HG03378 (cell line): Measurements from ENCODE around the gene ITCH.

Experiments
- ATAC-seq: cut with Tn5 transposase; IDR thresholded peaks from one replicate; pipeline ENCODE4 v1.9.1; 2021; ENCODE audit warnings: mild to moderate bottlenecking, moderate library complexity; ENCODE audit not compliant: unreplicated experiment

Gene ITCH

DNA sequence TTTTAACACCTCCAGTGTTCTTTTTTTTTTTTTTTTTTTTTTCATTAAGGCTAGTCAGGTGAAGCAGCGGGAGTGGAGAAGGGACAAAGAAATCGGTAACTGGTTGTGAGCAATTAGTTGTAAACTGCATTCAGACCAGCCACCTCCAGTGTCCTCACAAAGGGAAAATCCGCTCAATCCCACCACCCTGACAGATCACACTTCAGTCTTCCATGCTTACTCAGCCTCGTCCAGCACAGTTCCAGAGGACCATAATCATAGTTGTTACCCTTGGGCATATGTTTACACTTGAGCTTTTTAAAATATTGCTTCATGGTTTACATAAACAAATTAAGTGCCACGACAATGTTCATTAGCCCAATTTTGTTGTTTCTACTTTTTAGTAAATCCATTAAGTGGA, 163.4 kb downstream of the ITCH start:
- ATAC-seq: no peak

DNA sequence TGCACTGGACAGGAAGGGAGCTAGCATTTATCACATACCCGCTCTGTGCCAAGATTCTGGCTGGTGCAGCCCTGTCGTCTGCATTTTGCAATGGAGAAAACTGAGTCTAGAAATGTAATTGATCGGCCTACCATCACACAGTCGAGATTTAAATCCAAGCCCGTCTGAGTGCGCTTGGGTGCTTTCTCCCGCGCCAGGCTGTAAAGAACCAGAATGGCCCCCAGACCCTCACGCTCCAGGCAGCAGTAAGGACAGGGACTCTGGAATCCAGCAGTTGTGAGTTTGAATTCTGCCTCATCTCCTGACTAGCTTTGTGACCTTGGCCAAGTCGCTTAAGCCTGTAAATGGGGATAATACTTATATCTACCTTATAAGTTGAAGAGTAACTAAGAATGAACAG, 163.9 kb downstream of the ITCH start:
- ATAC-seq: no peak

DNA sequence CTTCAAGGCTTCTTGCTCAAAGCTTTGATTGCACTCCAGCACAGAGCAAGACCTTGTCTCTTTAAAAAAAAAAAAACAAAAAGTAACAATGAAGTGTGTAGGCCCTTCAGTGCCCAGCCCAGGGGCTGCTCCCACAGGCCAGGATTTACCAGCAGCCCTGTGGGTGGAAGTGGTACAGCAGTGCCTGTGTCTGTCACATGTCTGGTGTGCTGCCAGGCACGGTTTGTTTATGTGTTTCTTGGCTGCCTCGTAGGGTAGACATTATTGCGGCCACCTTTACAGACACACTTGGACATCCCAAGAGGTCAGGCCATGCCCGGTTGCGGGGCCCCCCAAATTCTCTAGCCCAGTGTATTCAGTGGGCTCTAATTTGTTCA, 165.8 kb downstream of the ITCH start:
- ATAC-seq: no peak

DNA sequence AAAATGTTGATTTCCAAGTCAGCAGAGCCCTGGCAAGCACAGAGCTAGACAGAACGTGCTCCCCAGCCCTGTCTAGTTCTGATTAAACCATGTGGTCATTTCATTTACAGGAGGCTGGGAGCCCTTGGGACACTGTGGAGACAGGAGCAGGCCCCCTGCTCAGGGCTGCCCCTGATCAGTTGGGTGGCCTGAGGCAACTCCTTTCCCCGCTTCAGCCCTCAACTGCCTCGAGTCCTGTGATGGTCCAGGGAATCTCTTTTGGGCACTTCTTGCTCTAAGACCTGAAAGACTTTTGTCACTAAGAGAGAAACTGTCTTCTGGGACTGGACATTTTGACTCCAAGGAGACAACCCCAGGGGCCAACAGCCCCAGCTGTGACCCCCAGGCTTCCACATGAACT, 166.7 kb downstream of the ITCH start:
- no peak for ATAC-seq

DNA sequence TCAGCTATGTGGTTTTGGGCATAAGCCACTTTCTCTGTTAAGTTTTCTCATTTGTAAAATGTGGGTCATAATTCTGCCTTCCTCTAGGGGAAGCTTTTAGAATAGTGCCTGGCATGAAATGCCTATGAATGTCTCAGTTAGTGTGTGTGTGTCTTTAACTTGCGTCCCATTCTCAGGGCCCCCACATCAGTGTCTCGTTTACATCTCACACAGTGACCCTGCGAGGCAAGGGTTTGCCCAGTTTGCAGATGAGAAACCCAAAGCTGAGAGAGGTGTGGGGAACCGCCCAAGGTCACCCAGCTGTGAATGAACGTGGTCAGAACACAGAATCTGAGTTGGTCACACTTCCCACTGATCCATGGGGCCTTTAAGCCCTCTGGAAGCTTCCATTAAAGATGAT, 167.3 kb downstream of the ITCH start:
- ATAC-seq: no peak

DNA sequence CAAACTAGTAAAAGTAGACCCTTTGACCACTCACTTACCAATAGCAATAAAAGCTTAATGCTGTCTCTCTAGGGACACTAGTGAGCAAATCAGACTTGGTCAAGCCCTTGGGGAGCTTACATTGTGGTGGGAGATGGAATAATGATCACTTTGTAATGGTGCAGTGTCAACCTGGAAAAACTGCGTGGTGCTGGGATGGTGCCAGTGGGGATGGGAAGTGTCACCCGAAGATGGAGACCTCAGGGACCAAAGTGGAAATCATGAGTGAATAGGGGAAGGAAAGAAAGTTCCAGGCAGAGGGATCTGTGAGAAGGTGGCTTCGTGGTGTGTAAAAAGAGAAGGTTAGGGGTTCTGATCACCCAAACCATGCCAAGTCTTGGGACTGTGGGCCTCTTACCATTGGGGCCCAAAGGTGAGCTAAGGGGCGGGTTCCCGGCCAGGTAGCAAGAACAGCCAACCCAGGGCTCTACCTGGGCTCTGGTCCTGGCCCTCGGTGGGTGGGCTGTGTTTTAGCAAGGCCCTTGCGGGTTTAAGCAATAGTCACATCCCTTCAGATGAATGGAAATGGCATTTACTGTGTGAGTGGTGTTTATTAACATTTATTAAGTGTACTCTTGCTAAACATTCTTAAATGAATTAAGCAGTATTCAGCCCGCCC, 168.7 kb downstream of the ITCH start:
- no peak for ATAC-seq

DNA sequence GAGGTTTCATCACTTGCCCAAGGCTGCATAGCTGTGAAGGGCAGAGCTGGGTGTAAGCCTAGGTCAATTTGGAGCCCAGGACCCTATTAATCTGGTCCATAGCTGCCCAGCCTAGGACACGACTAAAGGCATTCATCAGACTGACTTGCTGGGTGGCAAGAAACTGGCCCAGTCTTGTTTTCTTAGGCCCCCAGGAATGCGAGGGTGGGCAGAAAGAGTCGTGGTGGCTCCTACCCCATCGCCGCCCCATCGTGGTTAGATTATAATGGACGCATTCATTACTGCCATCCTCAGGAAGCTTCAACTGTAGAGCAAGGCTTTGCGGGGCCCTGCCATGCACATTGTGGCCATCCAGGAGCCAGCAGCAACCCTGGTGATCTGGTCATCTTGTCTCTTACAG, 169.2 kb downstream of the ITCH start:
- ATAC-seq: no peak

DNA sequence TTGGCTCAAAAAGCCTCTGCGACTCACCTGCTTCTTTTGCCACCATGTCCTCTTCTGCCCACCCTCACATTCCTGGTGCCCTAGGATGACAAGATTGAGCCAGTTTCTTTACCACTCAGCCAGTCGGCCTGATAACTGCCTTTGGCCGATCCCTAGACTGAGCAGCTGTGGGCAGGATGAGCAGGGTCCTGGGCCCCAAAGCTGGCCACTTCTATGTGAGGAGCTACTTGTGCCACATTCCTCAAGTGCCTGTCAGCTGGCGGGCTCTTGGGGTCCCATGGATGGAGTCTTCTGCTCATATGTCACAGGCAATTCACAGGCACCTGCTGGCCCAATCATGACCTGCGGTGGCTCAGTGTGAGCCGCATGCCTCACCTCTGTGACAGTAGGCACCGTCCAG, 169.7 kb downstream of the ITCH start:
- no peak for ATAC-seq

DNA sequence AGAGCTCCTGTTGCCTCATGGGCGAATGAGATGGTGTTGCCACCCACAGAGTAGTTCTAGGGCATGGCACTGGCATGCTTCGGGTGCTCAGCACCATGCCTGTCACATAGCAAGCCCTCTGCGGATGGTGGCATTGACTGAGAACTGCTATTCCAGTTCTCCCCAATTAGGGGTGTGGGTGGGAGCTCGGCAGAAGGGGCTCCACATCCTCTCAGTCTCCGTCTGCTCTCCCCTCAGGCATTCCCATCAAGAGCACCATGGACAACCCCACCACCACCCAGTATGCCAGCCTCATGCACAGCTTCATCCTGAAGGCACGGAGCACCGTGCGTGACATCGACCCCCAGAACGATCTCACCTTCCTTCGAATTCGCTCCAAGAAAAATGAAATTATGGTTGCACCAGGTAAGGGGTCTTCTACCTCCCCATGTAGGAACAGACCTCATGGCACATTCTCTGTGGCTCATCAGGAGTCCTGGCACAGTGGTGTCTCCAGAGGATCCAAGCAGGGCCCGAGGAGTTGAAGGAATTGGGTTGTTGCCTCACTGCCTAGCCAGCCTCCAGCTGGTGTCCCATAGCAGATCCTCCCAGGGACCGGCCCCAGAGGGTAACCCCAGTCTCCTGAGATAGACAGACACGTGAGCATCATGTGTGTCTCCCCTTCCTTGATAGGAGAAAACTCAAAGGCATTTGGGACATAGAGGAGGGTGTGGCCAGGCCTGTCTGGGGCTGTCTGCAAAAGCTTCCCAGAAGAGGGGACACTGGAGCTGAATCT, 171.5 kb downstream of the ITCH start:
- no peak for ATAC-seq

DNA sequence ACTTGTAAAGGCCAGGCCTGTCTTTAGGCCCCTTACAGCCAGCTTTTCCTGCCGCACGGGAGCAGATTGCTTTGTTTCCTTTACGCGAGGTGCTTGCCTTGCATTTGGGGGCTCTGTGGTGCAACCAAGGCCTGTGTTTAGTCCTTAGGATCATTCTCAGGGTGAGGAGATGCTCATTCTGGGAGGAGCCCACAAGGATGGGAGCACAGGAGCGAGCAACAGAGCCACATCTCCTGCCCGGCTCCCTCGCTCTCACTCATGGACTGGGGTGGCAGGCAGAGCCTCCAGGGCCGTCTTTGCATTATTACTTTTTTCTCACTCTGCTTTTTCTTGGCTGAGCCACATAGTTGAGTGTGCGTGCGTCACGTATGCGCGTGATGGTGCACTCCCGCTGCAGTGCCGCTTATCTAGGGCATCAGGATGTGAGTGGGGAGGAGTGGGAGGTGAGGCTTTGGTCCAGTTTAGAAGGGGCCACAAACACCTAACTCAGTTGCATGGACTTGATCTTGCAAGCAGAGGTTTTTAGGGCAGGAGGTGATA, 172.3 kb downstream of the ITCH start:
- no peak for ATAC-seq

DNA sequence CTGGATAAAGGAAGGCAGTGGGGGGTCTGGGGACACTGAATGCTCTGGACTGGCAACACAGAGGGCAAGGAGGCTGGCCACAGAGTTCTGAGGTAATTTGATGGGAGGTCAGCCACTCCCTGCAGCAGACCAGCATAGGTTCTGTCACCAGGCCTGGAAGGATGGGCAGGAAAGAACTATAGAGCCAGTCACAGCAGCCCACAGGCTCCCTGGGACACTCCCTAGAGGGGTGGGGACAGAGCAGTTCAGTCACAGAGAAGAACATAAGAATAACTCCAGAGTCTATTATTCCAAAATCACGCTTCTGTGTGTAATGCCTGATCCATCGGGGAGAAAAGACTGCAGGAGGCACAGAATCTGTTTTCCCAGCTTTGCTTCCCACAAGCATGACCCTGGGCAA, 172.8 kb downstream of the ITCH start:
- ATAC-seq: no peak

DNA sequence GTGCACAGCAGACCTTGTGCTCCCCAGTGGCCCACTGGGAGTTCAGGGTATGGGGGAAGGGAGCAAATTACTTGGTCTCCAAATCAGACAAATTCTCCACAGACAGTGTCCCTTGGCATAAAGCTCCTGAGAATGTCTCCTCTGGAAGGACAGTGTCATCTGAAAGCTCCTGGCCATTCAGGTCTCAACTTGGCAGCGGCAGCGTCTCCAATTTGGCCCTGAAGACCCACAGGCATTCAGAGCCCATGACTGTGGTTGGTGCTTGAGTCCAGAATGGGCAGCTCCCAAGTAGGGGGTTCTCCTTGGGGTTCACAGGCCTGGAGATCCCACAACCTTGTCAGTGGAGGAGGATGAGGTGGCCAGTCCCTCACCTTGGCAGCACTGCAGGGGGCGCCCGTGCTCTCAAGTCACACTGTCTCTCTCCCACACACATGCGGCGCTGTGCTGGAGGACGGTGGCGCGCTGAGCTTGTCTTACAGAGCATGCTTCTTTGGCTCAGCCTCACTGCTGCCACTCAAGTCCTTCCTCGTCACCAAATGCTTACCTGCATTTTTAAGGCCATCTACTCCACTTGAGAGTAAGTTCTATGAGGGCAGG, 173.8 kb downstream of the ITCH start:
- ATAC-seq: no peak

DNA sequence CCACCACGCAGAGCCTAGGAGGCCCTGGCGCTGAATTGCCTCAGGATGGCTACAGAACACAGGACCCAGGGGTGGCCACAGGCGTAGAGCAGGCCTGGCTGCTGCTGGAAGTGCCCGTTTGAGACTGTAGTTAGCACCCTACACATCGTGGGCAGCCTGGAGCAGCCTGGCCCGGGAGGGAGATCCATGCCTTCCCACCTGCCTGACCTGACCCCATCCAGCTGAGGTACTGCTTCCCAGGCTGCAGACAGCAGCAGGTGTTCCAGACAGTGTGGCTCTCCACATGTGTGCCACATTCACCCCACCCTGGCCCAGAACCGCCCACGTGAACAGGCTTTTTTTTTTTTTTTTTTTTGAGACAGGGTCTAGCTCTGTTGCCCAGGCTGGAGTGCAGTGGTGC, 174.6 kb downstream of the ITCH start:
- ATAC-seq: no peak

DNA sequence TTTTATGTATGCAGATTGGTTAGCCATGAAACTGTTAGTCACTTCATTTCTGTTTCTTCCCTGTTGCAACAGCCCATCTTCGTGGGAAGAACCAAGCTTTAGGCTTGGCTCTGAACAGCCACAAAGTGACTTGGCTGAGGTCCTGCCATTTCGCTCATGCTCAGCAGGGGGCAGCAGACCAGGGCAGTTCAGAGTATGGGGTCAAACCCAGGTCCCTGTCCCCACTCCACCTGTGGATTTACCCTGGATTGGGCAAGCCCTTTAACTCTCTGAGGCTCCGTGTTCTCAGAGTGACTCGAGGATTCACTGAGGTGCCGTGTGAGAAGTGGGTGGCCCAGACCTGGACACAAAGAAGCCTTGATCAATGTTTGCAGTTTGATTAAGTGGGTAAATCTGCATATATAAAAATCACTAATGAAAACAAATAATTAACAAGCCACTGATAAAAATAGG, 175.6 kb downstream of the ITCH start:
- ATAC-seq: no peak

DNA sequence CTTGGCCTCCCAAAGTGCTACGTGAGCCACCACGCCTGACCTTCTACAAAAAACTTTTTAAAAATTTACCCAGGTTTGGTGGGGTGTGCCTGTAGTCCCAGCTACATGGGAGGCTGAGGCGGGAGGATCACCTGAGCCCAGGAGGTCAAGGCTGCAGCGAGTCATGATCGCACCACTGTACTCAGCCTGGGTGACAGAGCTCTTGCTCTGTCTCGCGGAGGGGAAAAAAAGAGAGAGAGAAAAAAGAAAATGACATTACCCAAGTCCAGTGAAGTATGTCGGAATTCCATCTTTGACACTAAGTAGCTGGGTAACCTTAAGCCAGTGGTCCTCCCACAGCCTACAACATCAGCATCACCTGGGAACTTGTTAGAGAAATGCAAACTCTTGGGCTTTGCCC, 176.7 kb downstream of the ITCH start:
- no peak for ATAC-seq

DNA sequence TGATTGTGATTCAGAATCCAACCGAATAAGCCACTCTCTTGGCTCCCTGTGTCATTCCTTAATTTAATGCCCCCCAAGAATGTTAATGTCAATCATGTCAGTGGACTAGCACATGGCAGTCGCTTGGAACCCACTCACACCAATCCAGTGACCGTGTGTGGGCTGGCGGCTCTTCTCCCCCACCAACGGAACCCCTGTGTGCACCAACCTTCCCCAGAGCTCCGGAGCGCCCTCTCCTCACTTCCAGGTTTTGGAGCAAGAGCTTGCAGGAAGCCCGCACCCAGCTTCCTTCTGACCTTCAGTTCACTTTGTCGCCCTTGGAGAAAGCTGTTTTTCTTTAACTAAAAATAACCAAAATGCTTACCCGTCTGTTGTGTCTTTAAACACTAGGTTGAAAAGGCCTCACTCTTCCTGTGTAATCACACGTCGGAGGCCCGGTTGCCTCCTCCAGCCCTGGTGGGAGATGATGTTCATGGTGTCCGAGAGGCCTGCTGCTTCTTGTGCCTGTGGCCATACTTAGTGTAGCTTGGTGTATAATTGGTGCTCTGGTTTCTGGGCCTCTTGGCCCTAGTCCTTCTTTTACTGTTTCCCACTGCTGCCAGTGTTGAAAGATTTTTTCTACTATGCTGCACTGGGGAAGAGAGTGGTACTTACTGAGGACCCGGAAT, 177.7 kb downstream of the ITCH start:
- ATAC-seq: no peak

DNA sequence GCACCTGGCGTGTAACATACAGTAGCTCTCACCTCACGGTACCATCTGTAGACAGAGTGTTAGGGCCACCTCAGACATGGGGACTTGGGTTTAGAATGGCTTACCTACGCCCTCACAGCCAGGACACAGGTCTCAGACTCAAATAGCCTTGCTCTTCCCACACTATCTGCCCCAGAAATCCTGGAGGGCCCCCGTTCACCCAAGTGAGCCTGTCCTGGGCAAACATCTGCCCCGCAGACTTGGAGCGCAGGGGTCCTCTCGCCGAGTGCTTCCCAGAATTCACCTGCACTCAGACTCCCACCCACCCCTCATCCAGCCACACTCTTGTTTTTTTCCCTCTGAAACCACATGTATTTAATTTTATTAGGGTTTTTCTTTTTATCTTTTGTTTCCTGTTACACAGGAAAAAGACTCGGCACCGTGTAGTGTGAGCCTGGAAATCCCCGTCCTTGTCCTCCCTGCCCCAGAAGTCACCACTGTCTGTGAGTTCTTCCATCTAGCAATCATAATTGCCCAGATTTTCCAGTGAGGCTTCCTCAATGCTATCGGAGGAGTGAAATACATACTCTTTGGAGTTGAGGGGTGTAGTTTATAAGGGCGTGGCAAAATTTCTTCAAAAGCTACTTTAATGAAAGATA, 178.3 kb downstream of the ITCH start:
- ATAC-seq: no peak

DNA sequence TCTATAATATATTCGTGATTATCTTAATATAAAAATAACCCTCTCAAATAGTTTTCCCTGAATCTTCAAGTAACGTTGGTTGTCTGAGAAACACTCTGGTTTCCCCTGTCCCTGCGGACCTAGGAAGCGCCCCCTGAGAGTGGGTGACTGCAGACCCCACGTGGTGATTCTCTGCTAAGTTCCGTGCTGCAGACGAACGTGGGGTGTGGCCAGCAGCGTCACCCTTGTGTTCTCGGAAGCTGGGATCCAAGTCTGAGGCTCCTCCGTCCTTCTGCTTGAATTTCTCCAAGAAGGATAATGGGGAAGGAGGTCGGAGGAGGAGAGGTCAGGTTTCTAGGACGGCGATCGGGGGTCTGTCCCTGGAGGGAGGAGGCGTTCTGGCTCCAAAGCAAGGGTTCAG, 178.8 kb downstream of the ITCH start:
- ATAC-seq: no peak

DNA sequence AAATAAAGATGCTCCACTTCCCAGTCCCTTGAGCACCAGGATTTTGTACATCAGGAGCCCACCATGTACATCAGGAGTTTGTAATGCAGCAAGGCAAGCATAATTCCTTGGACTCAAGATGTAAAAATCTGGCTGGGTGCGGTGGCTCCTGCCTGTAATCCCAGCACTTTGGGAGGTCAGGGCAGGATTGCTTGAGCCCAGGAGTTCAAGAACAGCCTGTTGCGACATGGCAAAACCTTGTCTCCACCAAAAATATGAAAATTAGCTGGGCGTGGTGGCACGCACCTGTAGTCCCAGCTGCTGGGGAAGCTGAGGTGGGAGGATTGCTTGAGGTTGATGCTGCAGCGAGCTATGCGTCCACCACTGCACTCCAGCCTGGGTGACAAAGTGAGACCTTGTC, 179.4 kb downstream of the ITCH start:
- no peak for ATAC-seq

DNA sequence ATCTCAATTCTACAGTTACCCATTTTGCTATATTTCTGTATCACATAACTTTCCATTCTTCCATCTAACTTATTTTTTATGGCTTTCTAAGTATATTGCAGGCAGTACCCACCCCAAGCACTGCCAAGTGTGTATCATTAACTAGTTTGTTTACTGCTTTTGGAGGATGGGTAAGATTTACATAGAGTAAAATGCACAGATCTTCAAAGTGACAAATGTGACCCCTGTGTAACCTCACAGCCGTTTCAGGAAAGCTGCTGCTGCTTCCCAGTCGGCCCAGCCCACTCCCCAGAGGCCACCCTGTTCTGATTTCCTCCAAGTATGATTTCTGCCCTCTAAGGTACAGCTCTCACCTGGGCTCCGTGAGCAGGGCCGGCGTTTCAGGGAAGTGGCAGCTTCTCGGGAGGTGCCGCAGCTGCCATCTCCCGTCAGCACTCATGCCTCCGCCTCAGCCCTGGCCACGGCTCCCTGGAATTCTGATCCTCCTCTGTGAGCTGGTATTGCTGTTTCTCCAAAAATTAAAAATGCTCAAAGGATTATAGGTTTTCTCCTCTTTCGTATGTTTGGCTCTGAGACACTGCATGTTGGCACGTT, 180.5 kb downstream of the ITCH start:
- no peak for ATAC-seq
